ENCODE data around the gene IL17C. TPM values are rescaled to one million over a fixed set of nuclear protein-coding genes. Genes with fewer than 3 reads are reported as not detected.

IL17C gene
- total RNA-seq, 2 experiments from 2014 or later = 0.23 to 0.43 TPM

- H3K4me1 Mint-ChIP-seq = peaks cover 26% of the 10 kb centered on the region
- H3K27me3 Mint-ChIP-seq = no peaks in the 10 kb centered on the region
- H3K4me3 Mint-ChIP-seq = no peak overlapping the region
- DNase-seq = no peak
- H3K27ac Mint-ChIP-seq = peak overlapping the region; percentile 47
- peaks cover 33% of the 10 kb centered on the region for H3K36me3 Mint-ChIP-seq (ENCODE audit: low read depth)
- ChIA-PET CTCF (interaction anchor here (1.0 to 1.3 kb wide), 2 partner anchors 10 to 11 kb away, joined by 3 to 4 read pairs; partner anchors contain the start of gene MVD), POLR2A (interaction anchor here (1.1 kb wide), 1 partner anchor 50 kb away, joined by 3 read pairs; no protein-coding TSS in a partner anchor)
- H3K9me3 Mint-ChIP-seq = no peaks in the 10 kb centered on the region
Measured at GRCh38 chr16:88653101-88653500, 14.7 kb downstream of the IL17C start.

GRCh38 chr16:88653596-88654362, 15.4 kb downstream of the IL17C start:
- peaks cover 34% of the 10 kb centered on the region for H3K36me3 Mint-ChIP-seq (ENCODE audit: low read depth)
- DNase-seq = no peak
- CTCF ChIA-PET = interaction anchor here (1.0 to 1.3 kb wide), 2 partner anchors 9 to 10 kb away, joined by 3 to 4 read pairs; partner anchors contain the start of gene MVD
- peak overlapping the region; percentile 47 for H3K27ac Mint-ChIP-seq
- no peak overlapping the region for H3K4me3 Mint-ChIP-seq
- no peaks in the 10 kb centered on the region for H3K27me3 Mint-ChIP-seq
- no peaks in the 10 kb centered on the region for H3K9me3 Mint-ChIP-seq
- H3K4me1 Mint-ChIP-seq = peaks cover 26% of the 10 kb centered on the region
- POLR2A ChIA-PET = interaction anchor here (1.1 kb wide), 1 partner anchor 50 kb away, joined by 3 read pairs; no protein-coding TSS in a partner anchor

- ChIA-PET CTCF (interaction anchor here (1.3 kb wide), 1 partner anchor 8 kb away, joined by 4 read pairs; the partner anchor contains the start of gene MVD), POLR2A (no interaction called here)
- H3K27ac Mint-ChIP-seq = no peak overlapping the region
- peaks cover 32% of the 10 kb centered on the region for H3K36me3 Mint-ChIP-seq (ENCODE audit: low read depth)
- H3K9me3 Mint-ChIP-seq = no peaks in the 10 kb centered on the region
- no peaks in the 10 kb centered on the region for H3K27me3 Mint-ChIP-seq
- no peak for DNase-seq
- no peak overlapping the region for H3K4me3 Mint-ChIP-seq
- H3K4me1 Mint-ChIP-seq = peaks cover 21% of the 10 kb centered on the region
Measured at GRCh38 chr16:88654363-88655052, 16.1 kb downstream of the IL17C start.

GRCh38 chr16:88655053-88655732, 16.8 kb downstream of the IL17C start:
- H3K27me3 Mint-ChIP-seq = no peaks in the 10 kb centered on the region
- POLR2A ChIA-PET = no interaction called here

GRCh38 chr16:88655733-88656281, 17.4 kb downstream of the IL17C start:
- Mint-ChIP-seq H3K27me3 (no peaks in the 10 kb centered on the region), H3K27ac (no peak overlapping the region), H3K9me3 (no peaks in the 10 kb centered on the region), H3K36me3 (ENCODE audit: low read depth) (peaks cover 30% of the 10 kb centered on the region), H3K4me3 (no peak overlapping the region), H3K4me1 (peaks cover 21% of the 10 kb centered on the region)
- CTCF ChIA-PET = no interaction called here
- DNase-seq = no peak
- POLR2A ChIA-PET = no interaction called here

More at GRCh38 chr16:88655053-88655732, 16.8 kb downstream of the IL17C start:
- H3K9me3 Mint-ChIP-seq = no peaks in the 10 kb centered on the region
- peaks cover 20% of the 10 kb centered on the region for H3K4me1 Mint-ChIP-seq
- no peak overlapping the region for H3K4me3 Mint-ChIP-seq
- CTCF ChIA-PET = no interaction called here
- H3K27ac Mint-ChIP-seq = no peak overlapping the region
- H3K36me3 Mint-ChIP-seq (ENCODE audit: low read depth) = peaks cover 30% of the 10 kb centered on the region
- DNase-seq = no peak

GRCh38 chr16:88656291-88656980, 18.1 kb downstream of the IL17C start:
- Mint-ChIP-seq H3K4me3 (no peak overlapping the region), H3K4me1 (peaks cover 22% of the 10 kb centered on the region), H3K27me3 (no peaks in the 10 kb centered on the region), H3K36me3 (ENCODE audit: low read depth) (peaks cover 30% of the 10 kb centered on the region), H3K27ac (no peak overlapping the region), H3K9me3 (no peaks in the 10 kb centered on the region)
- ChIA-PET CTCF (no interaction called here), POLR2A (no interaction called here)
- DNase-seq = no peak

GRCh38 chr16:88657371-88657770, 19.0 kb downstream of the IL17C start:
- no peak overlapping the region for H3K4me3 Mint-ChIP-seq
- no peaks in the 10 kb centered on the region for H3K9me3 Mint-ChIP-seq
- no peak overlapping the region for H3K27ac Mint-ChIP-seq
- no peaks in the 10 kb centered on the region for H3K27me3 Mint-ChIP-seq
- H3K4me1 Mint-ChIP-seq = peaks cover 21% of the 10 kb centered on the region
- H3K36me3 Mint-ChIP-seq (ENCODE audit: low read depth) = peaks cover 31% of the 10 kb centered on the region
- CTCF ChIA-PET = no interaction called here
- DNase-seq = no peak
- POLR2A ChIA-PET = no interaction called here

GRCh38 chr16:88658714-88659113, 20.3 kb downstream of the IL17C start:
- peaks cover 18% of the 10 kb centered on the region for H3K4me1 Mint-ChIP-seq
- ChIA-PET CTCF (no interaction called here), POLR2A (no interaction called here)
- no peaks in the 10 kb centered on the region for H3K27me3 Mint-ChIP-seq
- no peak for DNase-seq
- no peak overlapping the region for H3K4me3 Mint-ChIP-seq
- H3K36me3 Mint-ChIP-seq (ENCODE audit: low read depth) = peaks cover 26% of the 10 kb centered on the region
- H3K27ac Mint-ChIP-seq = no peak overlapping the region
- H3K9me3 Mint-ChIP-seq = no peaks in the 10 kb centered on the region

- DNase-seq = no peak
- Mint-ChIP-seq H3K27ac (no peak overlapping the region), H3K36me3 (ENCODE audit: low read depth) (peaks cover 24% of the 10 kb centered on the region), H3K4me3 (no peak overlapping the region), H3K27me3 (no peaks in the 10 kb centered on the region), H3K9me3 (no peaks in the 10 kb centered on the region), H3K4me1 (peaks cover 21% of the 10 kb centered on the region)
- POLR2A ChIA-PET = no interaction called here
- CTCF ChIA-PET = interaction anchor here (1.0 kb wide), 1 partner anchor 78 kb away, joined by 3 read pairs; no protein-coding TSS in a partner anchor
Measured at GRCh38 chr16:88659160-88659559, 20.8 kb downstream of the IL17C start.

- H3K9me3 Mint-ChIP-seq = no peaks in the 10 kb centered on the region
- H3K27ac Mint-ChIP-seq = no peak overlapping the region
- ChIA-PET CTCF (no interaction called here), POLR2A (no interaction called here)
- peak overlapping the region; percentile 36 for H3K4me3 Mint-ChIP-seq
- DNase-seq = no peak
- peaks cover 25% of the 10 kb centered on the region for H3K4me1 Mint-ChIP-seq
- peaks cover 18% of the 10 kb centered on the region for H3K36me3 Mint-ChIP-seq (ENCODE audit: low read depth)
- H3K27me3 Mint-ChIP-seq = no peaks in the 10 kb centered on the region
Measured at GRCh38 chr16:88661468-88661867, 23.1 kb downstream of the IL17C start.

GRCh38 chr16:88662222-88662842, 24.0 kb downstream of the IL17C start:
- Mint-ChIP-seq H3K4me1 (peaks cover 25% of the 10 kb centered on the region), H3K27ac (peak overlapping the region; percentile 78), H3K36me3 (ENCODE audit: low read depth) (peaks cover 19% of the 10 kb centered on the region), H3K4me3 (peak overlapping the region; percentile 91), H3K27me3 (no peaks in the 10 kb centered on the region), H3K9me3 (no peaks in the 10 kb centered on the region)
- DNase-seq = peak; percentile 38
- POLR2A ChIA-PET = interaction anchor here (0.7 to 2.5 kb wide), 10 partner anchors 10 to 150 kb away, joined by 3 to 18 read pairs (median 4); partner anchors contain the start of gene APRT
- CTCF ChIA-PET = interaction anchor here (1.0 kb wide), 1 partner anchor 9 kb away, joined by 4 read pairs; no protein-coding TSS in a partner anchor
